Nephron (organoid): ENCODE measurements around the gene PHACTR1.

Experiments used
- H3K27ac Mint-ChIP-seq, 3 experiments: 2 replicates each; pipeline ENCODE4 v1.8.0; 2020; ENCODE audit warnings: mixed read lengths in 3 of 3, mild to moderate bottlenecking in 2 of 3, moderate library complexity in 1 of 3
- H3K27me3 Mint-ChIP-seq: 2 replicates; pipeline ENCODE4 v1.8.0; 2021; ENCODE audit warnings: low read depth, mild to moderate bottlenecking, moderate library complexity, mixed read lengths
- H3K36me3 Mint-ChIP-seq: 2 replicates; pipeline ENCODE4 v1.8.0; 2020; ENCODE audit warnings: low read depth, mixed read lengths
- H3K4me1 Mint-ChIP-seq: 2 replicates; pipeline ENCODE4 v1.8.0; 2020; ENCODE audit warnings: mixed read lengths
- H3K4me3 Mint-ChIP-seq, 3 experiments: 2 replicates each; pipeline ENCODE4 v1.8.0; 2020; ENCODE audit warnings: mild to moderate bottlenecking in 3 of 3, mixed read lengths in 3 of 3, moderate library complexity in 2 of 3
- H3K9me3 Mint-ChIP-seq: 2 replicates; pipeline ENCODE4 v1.8.0; 2020; ENCODE audit warnings: mixed read lengths
- CTCF ChIP-seq, 3 experiments: fragments of 200-600 bp; sonication (generic); IDR thresholded peaks; one replicate each; pipeline ENCODE4 v1.5.0; 2021; ENCODE audit warnings: antibody characterized with exemption in 3 of 3; ENCODE audit not compliant: unreplicated experiment in 3 of 3

The PHACTR1 gene

GRCh38 chr6:13172291-13172690 lies 455.7 kb downstream of the PHACTR1 start:
- Mint-ChIP-seq H3K9me3 (no peaks in the 10 kb centered on the region), H3K4me3 (no peak overlapping the region), H3K27ac (peak overlapping the region in 2 of 3 experiments; percentile 43 to 58), H3K4me1 (no peaks in the 10 kb centered on the region), H3K36me3 (no peaks in the 10 kb centered on the region), H3K27me3 (peaks cover 3% of the 10 kb centered on the region)
- no peak for TF ChIP-seq CTCF (IDR thresholded peaks at IDR 0.05; ENCODE audit: unreplicated experiment in 3 of 3)

GRCh38 chr6:13175087-13175486 lies 458.5 kb downstream of the PHACTR1 start:
- Mint-ChIP-seq H3K9me3 (no peaks in the 10 kb centered on the region), H3K27me3 (peaks cover 3% of the 10 kb centered on the region), H3K4me1 (no peaks in the 10 kb centered on the region), H3K27ac (no peak overlapping the region), H3K4me3 (no peak overlapping the region), H3K36me3 (no peaks in the 10 kb centered on the region)
- no peak for TF ChIP-seq CTCF (IDR thresholded peaks at IDR 0.05; ENCODE audit: unreplicated experiment in 3 of 3)

GRCh38 chr6:13175759-13176158 lies 459.2 kb downstream of the PHACTR1 start:
- Mint-ChIP-seq H3K4me3 (no peak overlapping the region), H3K27ac (no peak overlapping the region), H3K4me1 (no peaks in the 10 kb centered on the region), H3K36me3 (no peaks in the 10 kb centered on the region), H3K27me3 (peaks cover 3% of the 10 kb centered on the region), H3K9me3 (no peaks in the 10 kb centered on the region)
- no peak for TF ChIP-seq CTCF (IDR thresholded peaks at IDR 0.05; ENCODE audit: unreplicated experiment in 3 of 3)

GRCh38 chr6:13177664-13178063 lies 461.1 kb downstream of the PHACTR1 start:
- H3K36me3 Mint-ChIP-seq = no peaks in the 10 kb centered on the region
- no peak for TF ChIP-seq CTCF (IDR thresholded peaks at IDR 0.05; ENCODE audit: unreplicated experiment in 3 of 3)

GRCh38 chr6:13178107-13178506 lies 461.5 kb downstream of the PHACTR1 start:
- Mint-ChIP-seq H3K4me3 (no peak overlapping the region), H3K27me3 (peaks cover 7% of the 10 kb centered on the region), H3K4me1 (peaks cover 7% of the 10 kb centered on the region), H3K36me3 (no peaks in the 10 kb centered on the region), H3K9me3 (no peaks in the 10 kb centered on the region), H3K27ac (no peak overlapping the region)
- TF ChIP-seq CTCF (IDR thresholded peaks at IDR 0.05; ENCODE audit: unreplicated experiment in 3 of 3) = no peak

More at GRCh38 chr6:13177664-13178063, 461.1 kb downstream of the PHACTR1 start:
- peaks cover 7% of the 10 kb centered on the region for H3K4me1 Mint-ChIP-seq
- H3K9me3 Mint-ChIP-seq = no peaks in the 10 kb centered on the region
- no peak overlapping the region for H3K27ac Mint-ChIP-seq
- H3K27me3 Mint-ChIP-seq = peaks cover 7% of the 10 kb centered on the region
- H3K4me3 Mint-ChIP-seq = no peak overlapping the region

- Mint-ChIP-seq H3K4me1 (peaks cover 7% of the 10 kb centered on the region), H3K27ac (peak overlapping the region in 1 of 3 experiments; percentile 57), H3K27me3 (peaks cover 8% of the 10 kb centered on the region), H3K9me3 (no peaks in the 10 kb centered on the region), H3K4me3 (no peak overlapping the region), H3K36me3 (no peaks in the 10 kb centered on the region)
- TF ChIP-seq CTCF (IDR thresholded peaks at IDR 0.05; ENCODE audit: unreplicated experiment in 3 of 3) = no peak
These were observed 464.0 kb downstream of the PHACTR1 start for GRCh38 chr6:13180538-13180937.
